Stomach (tissue), 9 donors: ENCODE results near the gene OTOL1. TPM values are rescaled to one million over a fixed set of nuclear protein-coding genes. Genes with fewer than 3 reads are reported as not detected.
"Not testable (repeated sequence)": the region's sequence is repeated elsewhere in the genome, so short reads cannot be mapped to it uniquely, and the experiment has no call there.

Source experiments
- DNase-seq, 2 donors: peaks; one replicate each; pipeline versions ENCODE4 v3.0.0 to v3.0.0-alpha.2; 2013 to 2019
- H3K27ac ChIP-seq, 5 donors: fragments of 200-600 bp in 4 of 5; sonication (generic) in 4 of 5; one replicate each; pipeline ENCODE4 v1.5.1; 2013 to 2019; ENCODE audit warnings: mild to moderate bottlenecking in 1 of 5, moderate library complexity in 1 of 5
- H3K27me3 ChIP-seq, 3 donors: fragments of 200-600 bp; sonication (generic); one replicate each; pipeline ENCODE4 v1.5.1; 2017 to 2019; ENCODE audit warnings: mixed run types in 1 of 3
- H3K36me3 ChIP-seq, 4 donors: fragments of 200-600 bp; sonication (generic); 1 replicate in 3 of 4; 2 replicates in 1 of 4; pipeline ENCODE4 v1.5.1; 2016 to 2019
- H3K4me1 ChIP-seq, 4 donors: fragments of 200-600 bp; sonication (generic); one replicate each; pipeline ENCODE4 v1.5.1; 2016 to 2019
- H3K4me3 ChIP-seq, 4 donors: fragments of 200-600 bp; sonication (generic) in 3 of 4; one replicate each; pipeline ENCODE4 v1.5.1; 2016 to 2019; ENCODE audit warnings: mild to moderate bottlenecking in 1 of 4
- H3K9me3 ChIP-seq, 4 donors: fragments of 200-600 bp; sonication (generic); one replicate each; pipeline ENCODE4 v1.5.1; 2016 to 2019
- CTCF ChIP-seq, 7 experiments: fragments of 450-650 bp in 4 of 7; fragments of 200-600 bp in 3 of 7; sonication (generic) in 3 of 7; IDR thresholded peaks; one replicate each; pipeline ENCODE4 v1.5.1; 2016 to 2019; ENCODE audit warnings: antibody characterized with exemption in 7 of 7, control low read depth in 2 of 7, mild to moderate bottlenecking in 1 of 7
- EP300 ChIP-seq: sonication (generic); formaldehyde crosslinking; IDR thresholded peaks from one replicate; pipeline ENCODE4 v1.6.1; 2017; ENCODE audit warnings: antibody characterized with exemption
- POLR2A ChIP-seq, 4 donors: fragments of 450-650 bp; IDR thresholded peaks; one replicate each; pipeline ENCODE4 v1.6.1; 2016; ENCODE audit warnings: antibody characterized with exemption in 4 of 4, control low read depth in 2 of 4, mild to moderate bottlenecking in 1 of 4, moderate library complexity in 1 of 4
- POLR2AphosphoS5 ChIP-seq, 3 donors: sonication (generic); formaldehyde crosslinking; IDR thresholded peaks; one replicate each; pipeline ENCODE4 v1.6.1; 2016; ENCODE audit warnings: antibody characterized with exemption in 3 of 3
- WGBS, 5 donors: extraction: QIAGEN DNeasy Blood & Tissue Kit in 3 of 5; methylation state at CpG; one replicate each; pipeline versions ENCODE4 v1.1.5 to v1.1.7; 2013 to 2018; 5-methylcytosine and 5-hydroxymethylcytosine counted together
- intact Hi-C: fragments of 100-400 bp; cut with DNase I; formaldehyde crosslinking; loops from one replicate; pipeline ENCODE4 v1.15.1; 2023; ENCODE audit warnings: low total_unique reads
- polyA plus RNA-seq, 3 donors: library from polyadenylated mRNA; stranded (reverse); fragments of 200-250 nt; gene quantifications; one replicate each; pipeline ENCODE4 v1.2.3, GENCODE V29; 2013
- total RNA-seq, 5 donors: library from RNA; depleted of rRNA; stranded (reverse); fragments of >200 nt; gene quantifications; one replicate each; pipeline versions ENCODE4 v1.1.0 to v1.2.3, GENCODE V29; 2014 to 2016
- donor health status: healthy with polysubstance abuse.
- donor health status: Bipolar disorder and iron deficiency.
- donor health status: healthy.

OTOL1 gene
- total and polyA plus RNA-seq, 8 donors = not detected

GRCh38 chr3:161475206-161475605 lies 21.4 kb upstream of the OTOL1 start:
- intact Hi-C loops = no loop called here
- Histone ChIP-seq H3K27me3 (no peaks in the 10 kb centered on the region), H3K27ac (no peak overlapping the region), H3K4me3 (no peak overlapping the region), H3K36me3 (no peaks in the 10 kb centered on the region), H3K9me3 (no peaks in the 10 kb centered on the region), H3K4me1 (no peaks in the 10 kb centered on the region)
- DNase-seq = no peak
- TF ChIP-seq POLR2AphosphoS5 (IDR thresholded peaks at IDR 0.05) (no peak), POLR2A (IDR thresholded peaks at IDR 0.05) (no peak), CTCF (IDR thresholded peaks at IDR 0.05) (no peak), EP300 (no peak)

- TF ChIP-seq EP300 (no peak), CTCF (IDR thresholded peaks at IDR 0.05) (no peak), POLR2AphosphoS5 (IDR thresholded peaks at IDR 0.05) (no peak), POLR2A (IDR thresholded peaks at IDR 0.05) (no peak)
- intact Hi-C loops = no loop called here
- Histone ChIP-seq H3K27ac (no peak overlapping the region), H3K27me3 (no peaks in the 10 kb centered on the region), H3K4me1 (no peaks in the 10 kb centered on the region), H3K36me3 (no peaks in the 10 kb centered on the region), H3K9me3 (no peaks in the 10 kb centered on the region), H3K4me3 (no peak overlapping the region)
- DNase-seq = peak in 1 of 2 donors; percentile 11
These were observed 20.7 kb upstream of the OTOL1 start for GRCh38 chr3:161475905-161476304.

DNA sequence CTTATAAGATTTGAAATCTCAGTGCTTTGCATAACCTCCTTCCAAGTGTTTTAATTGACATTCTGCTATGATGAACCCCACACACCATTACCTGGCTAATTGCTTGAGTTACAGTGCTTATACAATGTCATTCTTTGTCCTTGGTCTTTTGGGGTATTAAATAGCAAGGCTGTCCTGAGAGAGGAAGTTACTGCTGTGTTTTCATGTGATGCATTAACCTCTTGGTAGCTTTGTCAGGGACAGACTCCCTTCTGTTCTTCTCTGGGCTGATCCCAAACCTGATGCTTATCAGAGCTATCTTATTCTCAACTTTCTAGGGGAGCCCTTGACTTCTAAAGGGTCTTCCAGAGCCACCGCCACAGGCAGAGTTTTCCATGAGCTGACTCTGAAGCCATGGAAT lies 12.4 kb upstream of the OTOL1 start:
- no peak for TF ChIP-seq POLR2AphosphoS5 (IDR thresholded peaks at IDR 0.05)
- no peak for TF ChIP-seq CTCF (IDR thresholded peaks at IDR 0.05)
- no peak for TF ChIP-seq POLR2A (IDR thresholded peaks at IDR 0.05)
- TF ChIP-seq EP300 = no peak
- DNase-seq = no peak
- intact Hi-C loops = no loop called here
- Histone ChIP-seq H3K36me3 (no peaks in the 10 kb centered on the region), H3K4me3 (no peak overlapping the region), H3K4me1 (no peaks in the 10 kb centered on the region), H3K27me3 (peaks cover 0 to 3% (median 0%) of the 10 kb centered on the region in 3 donors), H3K9me3 (no peaks in the 10 kb centered on the region), H3K27ac (no peak overlapping the region)
- WGBS, 5 donors = 77 to 100% (median 95%) methylated on average over 1 of the region's 1 CpG

GRCh38 chr3:161488284-161488683 lies 8.3 kb upstream of the OTOL1 start:
- H3K36me3 ChIP-seq, H3K4me3 ChIP-seq, H3K27me3 ChIP-seq, H3K9me3 ChIP-seq, H3K27ac ChIP-seq, intact Hi-C loops, H3K4me1 ChIP-seq, DNase-seq: not testable (repeated sequence)
- 8 to 35% (median 18%) methylated on average over 1 of the region's 1 CpG for WGBS, 5 donors

DNA sequence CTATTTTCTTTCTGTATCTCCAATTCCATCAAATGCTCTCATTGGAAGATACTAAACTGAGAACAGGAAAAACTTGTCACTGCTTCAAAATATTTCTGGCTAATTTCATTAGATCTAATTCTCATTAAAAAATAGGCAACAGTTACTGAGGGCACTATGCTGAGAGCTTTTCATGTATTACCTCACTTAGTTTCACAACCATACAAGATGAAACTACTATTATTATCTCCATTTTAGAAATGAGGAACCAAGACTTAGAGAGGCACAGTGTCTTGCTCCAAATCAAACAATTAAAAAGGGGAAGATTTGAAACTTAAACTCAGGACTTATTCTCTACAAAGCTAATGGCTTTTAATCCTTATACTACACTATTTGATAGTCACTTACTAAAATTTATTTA lies 7.2 kb upstream of the OTOL1 start:
- Histone ChIP-seq H3K9me3 (no peaks in the 10 kb centered on the region), H3K36me3 (no peaks in the 10 kb centered on the region), H3K27me3 (peaks cover 0 to 3% (median 0%) of the 10 kb centered on the region in 3 donors), H3K4me3 (no peak overlapping the region), H3K27ac (no peak overlapping the region), H3K4me1 (no peaks in the 10 kb centered on the region)
- DNase-seq = no peak
- intact Hi-C loops = no loop called here
- TF ChIP-seq POLR2A (IDR thresholded peaks at IDR 0.05) (no peak), EP300 (no peak), CTCF (IDR thresholded peaks at IDR 0.05) (no peak), POLR2AphosphoS5 (IDR thresholded peaks at IDR 0.05) (no peak)

DNA sequence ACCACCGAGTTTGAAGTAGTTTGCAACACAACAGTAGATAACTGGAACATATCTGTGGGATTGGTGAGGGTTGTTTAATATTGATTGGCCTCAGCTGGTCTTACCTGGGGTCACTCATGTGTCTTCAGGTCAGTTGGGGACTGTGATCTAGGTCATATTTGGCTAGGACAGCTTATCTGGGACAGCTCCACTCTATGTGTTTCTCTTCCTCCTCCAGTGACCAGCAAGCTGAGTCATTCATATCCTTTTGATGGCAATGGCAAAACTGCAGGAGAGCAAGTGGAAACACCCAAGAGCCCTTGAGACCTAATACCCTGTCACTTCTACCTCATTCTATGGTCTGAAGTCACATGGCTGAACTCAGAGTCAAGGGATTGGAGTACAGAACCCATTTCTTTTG lies 5.8 kb upstream of the OTOL1 start:
- H3K4me3 ChIP-seq, H3K27me3 ChIP-seq, H3K4me1 ChIP-seq, DNase-seq, H3K27ac ChIP-seq, H3K36me3 ChIP-seq, intact Hi-C loops: not testable (repeated sequence)
- peaks cover 0 to 13% (median 7%) of the 10 kb centered on the region in 4 donors for H3K9me3 ChIP-seq
- 64 to 91% (median 75%) methylated on average over 1 of the region's 1 CpG for WGBS, 5 donors
